Thymus (tissue), 14 donors: ENCODE measurements around the gene SLC4A2. TPM values are rescaled to one million over a fixed set of nuclear protein-coding genes. Genes with fewer than 3 reads are reported as not detected.
A peak's percentile ranks its signal among the peaks of the same experiment; 100 is the strongest.
"Not testable (repeated sequence)": the region's sequence is repeated elsewhere in the genome, so short reads cannot be mapped to it uniquely, and the experiment has no call there.

Source experiments
- DNase-seq, 9 donors: peaks; one replicate each; pipeline ENCODE4 v3.0.0-alpha.2; 2013; ENCODE audit warnings: low spot score in 9 of 9, low read depth in 6 of 9, missing footprints in 1 of 9
- H3K27ac ChIP-seq, 2 donors: one replicate each; pipeline ENCODE4 v1.5.1; 2013; ENCODE audit warnings: control low read depth in 1 of 2, low read depth in 1 of 2, low read length in 1 of 2, mild to moderate bottlenecking in 1 of 2, moderate library complexity in 1 of 2
- H3K27me3 ChIP-seq, 2 donors: one replicate each; pipeline ENCODE4 v1.5.1; 2013; ENCODE audit warnings: low read length in 1 of 2; ENCODE audit not compliant: control insufficient read depth in 2 of 2, insufficient read depth in 1 of 2
- H3K36me3 ChIP-seq, 2 donors: one replicate each; pipeline ENCODE4 v1.5.1; 2013; ENCODE audit warnings: low read length in 1 of 2, mild to moderate bottlenecking in 1 of 2, moderate library complexity in 1 of 2; ENCODE audit not compliant: control insufficient read depth in 2 of 2, insufficient read depth in 2 of 2
- H3K4me1 ChIP-seq, 2 donors: one replicate each; pipeline ENCODE4 v1.5.1; 2013; ENCODE audit warnings: low read length in 2 of 2; ENCODE audit not compliant: control insufficient read depth in 2 of 2, insufficient read depth in 2 of 2
- H3K4me3 ChIP-seq, 2 donors: one replicate each; pipeline ENCODE4 v1.5.1; 2013; ENCODE audit warnings: low read length in 2 of 2, control low read depth in 1 of 2, mild to moderate bottlenecking in 1 of 2
- H3K9me3 ChIP-seq, 2 donors: one replicate each; pipeline ENCODE4 v1.5.1; 2013; ENCODE audit warnings: low read length in 1 of 2, mild to moderate bottlenecking in 1 of 2; ENCODE audit not compliant: control insufficient read depth in 2 of 2, insufficient read depth in 1 of 2
- WGBS: extraction: QIAGEN DNeasy Blood & Tissue Kit; methylation state at CpG from one replicate; pipeline ENCODE4 v1.1.7; 2013; 5-methylcytosine and 5-hydroxymethylcytosine counted together
- long read RNA-seq, 10 donors: transcript quantifications; one replicate each; lab custom pipeline, GENCODE V29; 2026
- polyA plus RNA-seq: library from polyadenylated mRNA; stranded (reverse); fragments of 200-250 nt; gene quantifications from one replicate; pipeline ENCODE4 v1.2.3, GENCODE V29; 2013
- total RNA-seq: library from RNA; stranded (reverse); fragments of 120-200 nt; gene quantifications from one replicate; pipeline ENCODE4 v1.2.4, GENCODE V29; 2013
- donor health status: healthy.

The SLC4A2 gene, protein sequence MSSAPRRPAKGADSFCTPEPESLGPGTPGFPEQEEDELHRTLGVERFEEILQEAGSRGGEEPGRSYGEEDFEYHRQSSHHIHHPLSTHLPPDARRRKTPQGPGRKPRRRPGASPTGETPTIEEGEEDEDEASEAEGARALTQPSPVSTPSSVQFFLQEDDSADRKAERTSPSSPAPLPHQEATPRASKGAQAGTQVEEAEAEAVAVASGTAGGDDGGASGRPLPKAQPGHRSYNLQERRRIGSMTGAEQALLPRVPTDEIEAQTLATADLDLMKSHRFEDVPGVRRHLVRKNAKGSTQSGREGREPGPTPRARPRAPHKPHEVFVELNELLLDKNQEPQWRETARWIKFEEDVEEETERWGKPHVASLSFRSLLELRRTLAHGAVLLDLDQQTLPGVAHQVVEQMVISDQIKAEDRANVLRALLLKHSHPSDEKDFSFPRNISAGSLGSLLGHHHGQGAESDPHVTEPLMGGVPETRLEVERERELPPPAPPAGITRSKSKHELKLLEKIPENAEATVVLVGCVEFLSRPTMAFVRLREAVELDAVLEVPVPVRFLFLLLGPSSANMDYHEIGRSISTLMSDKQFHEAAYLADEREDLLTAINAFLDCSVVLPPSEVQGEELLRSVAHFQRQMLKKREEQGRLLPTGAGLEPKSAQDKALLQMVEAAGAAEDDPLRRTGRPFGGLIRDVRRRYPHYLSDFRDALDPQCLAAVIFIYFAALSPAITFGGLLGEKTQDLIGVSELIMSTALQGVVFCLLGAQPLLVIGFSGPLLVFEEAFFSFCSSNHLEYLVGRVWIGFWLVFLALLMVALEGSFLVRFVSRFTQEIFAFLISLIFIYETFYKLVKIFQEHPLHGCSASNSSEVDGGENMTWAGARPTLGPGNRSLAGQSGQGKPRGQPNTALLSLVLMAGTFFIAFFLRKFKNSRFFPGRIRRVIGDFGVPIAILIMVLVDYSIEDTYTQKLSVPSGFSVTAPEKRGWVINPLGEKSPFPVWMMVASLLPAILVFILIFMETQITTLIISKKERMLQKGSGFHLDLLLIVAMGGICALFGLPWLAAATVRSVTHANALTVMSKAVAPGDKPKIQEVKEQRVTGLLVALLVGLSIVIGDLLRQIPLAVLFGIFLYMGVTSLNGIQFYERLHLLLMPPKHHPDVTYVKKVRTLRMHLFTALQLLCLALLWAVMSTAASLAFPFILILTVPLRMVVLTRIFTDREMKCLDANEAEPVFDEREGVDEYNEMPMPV
- 22.9 TPM for total RNA-seq
- 89.5 TPM for polyA plus RNA-seq
- long read RNA-seq, donor 1 = 0 reads
- long read RNA-seq, donor 2 = 0 reads
- long read RNA-seq, donor 3, full-length matches to known transcripts = 4 of 4 reads
- long read RNA-seq, donor 3, partial matches to known transcripts = 0 of 4 reads
- long read RNA-seq, donor 3, other reads (novel, unspliced or antisense) = 0 of 4 reads
- long read RNA-seq, donor 4 = 0 reads
- long read RNA-seq, donor 5, full-length matches to known transcripts = 4 of 118 reads
- long read RNA-seq, donor 5, partial matches to known transcripts = 101 of 118 reads
- long read RNA-seq, donor 5, other reads (novel, unspliced or antisense) = 13 of 118 reads
- long read RNA-seq, donor 6, full-length matches to known transcripts = 7 of 7 reads
- long read RNA-seq, donor 6, partial matches to known transcripts = 0 of 7 reads
- long read RNA-seq, donor 6, other reads (novel, unspliced or antisense) = 0 of 7 reads
- long read RNA-seq, donor 7, partial matches to known transcripts = 0 of 1 reads
- long read RNA-seq, donor 7, other reads (novel, unspliced or antisense) = 0 of 1 reads
- long read RNA-seq, donor 8 = 0 reads
- long read RNA-seq, donor 9, full-length matches to known transcripts = 5 of 32 reads
- long read RNA-seq, donor 9, partial matches to known transcripts = 27 of 32 reads
- long read RNA-seq, donor 9, other reads (novel, unspliced or antisense) = 0 of 32 reads
- long read RNA-seq, donor 10, full-length matches to known transcripts = 2 of 7 reads
- long read RNA-seq, donor 10, partial matches to known transcripts = 0 of 7 reads
- long read RNA-seq, donor 10, other reads (novel, unspliced or antisense) = 5 of 7 reads

DNA sequence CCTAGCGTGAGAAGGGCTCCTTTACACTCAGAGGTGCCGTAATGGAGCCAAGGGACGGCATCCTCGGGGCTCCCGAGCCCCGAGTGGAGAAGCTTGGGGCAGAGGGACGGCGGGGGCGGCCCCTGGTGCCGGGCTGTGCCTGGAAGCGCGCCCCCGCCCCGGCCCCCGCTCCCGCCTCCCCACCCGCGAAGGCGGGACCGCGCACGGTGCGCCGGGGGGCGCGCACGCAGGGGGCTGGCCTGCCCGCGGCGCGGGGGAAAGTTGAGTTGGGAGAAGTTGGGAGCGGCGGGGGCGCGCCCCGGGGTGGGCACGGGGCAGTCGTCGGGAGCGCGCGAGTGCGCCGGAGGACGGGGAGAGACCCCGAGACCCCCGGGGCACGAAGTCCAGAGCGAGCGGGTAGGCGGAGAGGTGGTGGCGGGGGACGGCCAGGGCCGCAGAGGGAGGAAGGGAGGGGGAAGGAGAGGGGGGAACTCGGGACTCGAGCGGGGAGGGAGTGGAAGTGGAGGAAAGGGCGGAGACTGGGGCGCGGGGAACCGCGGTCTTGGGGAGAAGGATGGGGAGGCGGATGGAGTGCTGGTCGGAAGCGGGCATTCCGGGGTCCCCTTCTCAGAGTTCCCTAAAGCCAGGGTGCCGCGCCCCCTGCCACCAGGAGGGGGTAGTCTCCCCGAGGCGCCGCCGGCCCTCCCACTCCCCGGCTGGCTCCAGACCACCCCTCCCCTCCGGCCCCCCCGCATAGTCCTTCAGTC is at the start of gene SLC4A2:
TSS of gene SLC4A2 (plus strand) at position 223 of the 746 bp plus-strand sequence. CDS start 2,399 bp downstream, outside the sequence.
- peaks cover 8 to 20% of the 10 kb centered on the region in 2 donors for H3K36me3 ChIP-seq
- under 1% methylated on average over 75 of the region's 75 CpGs for WGBS
- H3K4me3 ChIP-seq = peak within 1 kb of the TSS; percentile 67 to 69
- H3K9me3 ChIP-seq = no peaks in the 10 kb centered on the region
- peaks cover 27 to 35% of the 10 kb centered on the region in 2 donors for H3K4me1 ChIP-seq
- H3K27ac ChIP-seq = peak within 1 kb of the TSS; percentile 90 to 95
- no peaks in the 10 kb centered on the region for H3K27me3 ChIP-seq
- DNase-seq = peak in 7 of 9 donors; percentile 18 to 86 (median 73)

DNA sequence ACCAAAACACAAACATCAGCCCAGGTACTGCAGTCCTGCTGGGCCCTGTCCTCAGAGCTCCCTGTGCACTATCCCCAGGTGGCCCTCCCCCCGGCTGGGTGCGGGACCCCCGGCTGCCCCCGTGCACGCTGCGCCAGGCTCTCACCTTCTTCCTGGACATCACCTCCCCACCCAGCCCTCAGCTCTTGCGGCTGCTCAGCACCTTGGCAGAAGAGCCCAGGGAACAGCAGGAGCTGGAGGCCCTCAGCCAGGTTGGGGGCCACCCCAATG is 49.4 kb upstream of the SLC4A2 start:
- Histone ChIP-seq H3K36me3 (no peaks in the 10 kb centered on the region), H3K27me3 (peaks cover 12 to 77% of the 10 kb centered on the region in 2 donors), H3K4me1 (peaks cover 5 to 60% of the 10 kb centered on the region in 2 donors), H3K4me3 (no peak overlapping the region), H3K27ac (no peak overlapping the region), H3K9me3 (peaks cover 0 to 16% of the 10 kb centered on the region in 2 donors)
- DNase-seq = no peak
- 65% methylated on average over 7 of the region's 7 CpGs for WGBS

DNA sequence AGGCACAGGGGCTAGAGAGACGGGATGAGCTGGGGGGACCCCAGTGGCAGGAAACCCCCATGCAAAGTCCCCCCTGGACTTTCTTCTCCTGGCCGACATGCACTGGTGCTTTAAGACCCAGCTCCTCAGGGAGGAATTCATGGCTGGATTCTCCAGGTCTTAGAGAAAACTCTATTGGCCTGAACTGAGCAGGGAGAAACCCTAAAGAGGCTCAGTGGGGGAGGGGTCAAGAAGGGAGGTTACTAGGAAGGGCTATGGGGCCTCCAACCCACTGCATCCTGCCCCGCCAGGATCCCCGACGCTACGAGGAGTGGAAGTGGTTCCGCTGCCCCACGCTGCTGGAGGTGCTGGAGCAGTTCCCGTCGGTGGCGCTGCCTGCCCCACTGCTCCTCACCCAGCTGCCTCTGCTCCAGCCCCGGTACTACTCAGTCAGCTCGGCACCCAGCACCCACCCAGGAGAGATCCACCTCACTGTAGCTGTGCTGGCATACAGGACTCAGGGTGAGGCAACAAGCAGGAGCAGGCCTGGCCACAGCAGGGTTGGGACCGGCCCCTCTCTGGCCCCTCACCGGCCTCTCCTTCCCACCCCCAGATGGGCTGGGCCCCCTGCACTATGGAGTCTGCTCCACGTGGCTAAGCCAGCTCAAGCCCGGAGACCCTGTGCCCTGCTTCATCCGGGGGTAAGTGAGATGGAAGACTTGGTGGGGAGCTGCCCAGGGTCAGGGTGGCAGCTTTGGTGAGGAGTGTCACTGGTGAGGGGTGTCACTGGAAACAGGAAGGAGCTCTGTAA is 48.9 kb upstream of the SLC4A2 start:
- H3K9me3 ChIP-seq = peaks cover 0 to 16% of the 10 kb centered on the region in 2 donors
- no peak for DNase-seq
- H3K27me3 ChIP-seq = peaks cover 12 to 77% of the 10 kb centered on the region in 2 donors
- no peaks in the 10 kb centered on the region for H3K36me3 ChIP-seq
- 40% methylated on average over 18 of the region's 18 CpGs for WGBS
- H3K4me3 ChIP-seq = no peak overlapping the region
- no peak overlapping the region for H3K27ac ChIP-seq
- H3K4me1 ChIP-seq = peaks cover 5 to 64% of the 10 kb centered on the region in 2 donors

DNA sequence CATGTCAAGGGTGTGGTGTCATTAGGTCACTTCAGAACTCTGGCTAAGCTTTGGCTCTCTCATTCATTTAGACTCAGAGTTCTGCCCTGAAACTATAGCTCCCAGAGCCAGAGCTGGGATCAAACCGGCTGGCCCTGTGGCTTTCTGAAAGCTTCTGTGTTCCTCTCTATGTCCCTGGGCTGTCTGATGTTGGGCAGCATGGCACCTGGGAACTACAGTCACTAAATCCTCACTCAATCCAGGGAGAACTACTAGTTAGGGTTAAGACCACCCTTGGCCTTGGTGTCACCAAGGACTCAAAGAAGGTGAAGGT is 48.3 kb upstream of the SLC4A2 start:
- H3K36me3 ChIP-seq = no peaks in the 10 kb centered on the region
- peaks cover 12 to 81% of the 10 kb centered on the region in 2 donors for H3K27me3 ChIP-seq
- peaks cover 0 to 16% of the 10 kb centered on the region in 2 donors for H3K9me3 ChIP-seq
- no peak overlapping the region for H3K4me3 ChIP-seq
- peaks cover 5 to 64% of the 10 kb centered on the region in 2 donors for H3K4me1 ChIP-seq
- 82% methylated on average over 1 of the region's 1 CpG for WGBS
- DNase-seq = no peak
- no peak overlapping the region for H3K27ac ChIP-seq

DNA sequence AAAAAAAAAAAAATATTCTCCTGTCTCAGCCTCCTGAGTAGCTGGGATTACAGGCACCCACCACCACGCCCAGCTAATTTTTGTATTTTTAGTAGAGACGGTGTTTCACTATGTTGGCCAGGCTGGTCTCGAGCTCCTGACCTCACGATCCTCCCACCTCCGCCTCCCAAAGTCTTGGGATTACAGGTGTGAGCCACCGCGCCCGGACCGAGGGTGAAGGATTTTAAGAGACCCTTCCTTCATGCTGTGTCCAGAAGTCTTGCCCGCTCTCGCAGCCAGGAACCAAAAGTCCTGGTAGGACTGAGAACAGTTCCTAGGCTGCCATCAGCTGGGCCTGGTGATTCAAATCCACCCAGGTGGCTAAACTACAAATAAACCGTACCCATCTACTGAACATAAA is 47.8 kb upstream of the SLC4A2 start:
- peaks cover 0 to 16% of the 10 kb centered on the region in 2 donors for H3K9me3 ChIP-seq
- peaks cover 5 to 65% of the 10 kb centered on the region in 2 donors for H3K4me1 ChIP-seq
- H3K36me3 ChIP-seq, H3K4me3 ChIP-seq, H3K27ac ChIP-seq, DNase-seq: not testable (repeated sequence)
- WGBS = 87% methylated on average over 12 of the region's 12 CpGs
- peaks cover 12 to 81% of the 10 kb centered on the region in 2 donors for H3K27me3 ChIP-seq

DNA sequence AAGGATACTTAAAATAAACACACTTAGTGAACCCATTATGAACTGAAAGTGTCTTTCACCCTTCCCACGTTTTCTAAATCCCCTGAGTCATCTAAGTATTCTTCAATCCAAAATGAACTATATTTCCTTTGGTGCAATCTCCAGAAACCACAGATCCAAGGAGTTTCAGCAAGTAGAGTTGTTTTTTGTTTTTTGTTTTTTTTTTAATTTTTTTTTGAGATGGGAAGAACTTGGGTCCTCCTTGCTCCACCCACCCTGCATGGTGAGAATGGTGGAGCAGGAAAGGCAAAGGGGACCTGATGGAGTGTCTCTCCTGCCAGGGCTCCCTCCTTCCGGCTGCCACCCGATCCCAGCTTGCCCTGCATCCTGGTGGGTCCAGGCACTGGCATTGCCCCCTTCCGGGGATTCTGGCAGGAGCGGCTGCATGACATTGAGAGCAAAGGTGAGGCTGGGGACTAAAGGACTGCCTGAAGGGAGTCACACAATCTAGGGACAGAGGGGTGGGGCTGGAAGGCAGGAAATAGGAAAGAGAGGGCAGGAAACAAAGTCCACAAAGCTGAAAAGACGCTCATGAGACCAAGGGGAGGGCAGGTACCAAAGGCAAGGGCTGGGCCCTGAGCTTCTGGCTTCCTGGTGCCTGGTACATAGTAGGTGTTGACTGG is 47.2 kb upstream of the SLC4A2 start:
- no peak overlapping the region for H3K4me3 ChIP-seq
- 89% methylated on average over 6 of the region's 6 CpGs for WGBS
- no peak overlapping the region for H3K27ac ChIP-seq

DNA sequence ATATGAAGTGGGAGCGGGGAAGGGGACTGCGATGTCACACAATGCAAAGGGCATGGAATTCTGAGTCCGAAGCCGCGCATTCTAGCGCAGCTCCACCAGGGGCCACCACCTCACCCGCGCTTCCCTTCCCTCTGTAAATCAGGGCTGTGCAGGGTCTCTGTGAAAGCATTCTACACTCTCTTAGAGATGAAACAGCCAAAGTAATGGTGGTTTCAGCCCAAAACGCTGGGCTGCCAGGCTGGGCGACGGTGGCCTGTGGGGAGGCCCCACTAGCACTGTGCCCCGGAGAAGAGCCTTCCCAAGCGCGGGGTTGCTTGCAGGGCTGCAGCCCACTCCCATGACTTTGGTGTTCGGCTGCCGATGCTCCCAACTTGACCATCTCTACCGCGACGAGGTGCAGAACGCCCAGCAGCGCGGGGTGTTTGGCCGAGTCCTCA is 46.5 kb upstream of the SLC4A2 start:
- H3K9me3 ChIP-seq = peaks cover 0 to 16% of the 10 kb centered on the region in 2 donors
- H3K27me3 ChIP-seq = peaks cover 12 to 83% of the 10 kb centered on the region in 2 donors
- peaks cover 2 to 71% of the 10 kb centered on the region in 2 donors for H3K4me1 ChIP-seq
- WGBS = 31% methylated on average over 23 of the region's 23 CpGs
- no peak overlapping the region for H3K4me3 ChIP-seq
- H3K27ac ChIP-seq = no peak overlapping the region
- no peaks in the 10 kb centered on the region for H3K36me3 ChIP-seq
- peak in 1 of 9 donors; percentile 63 for DNase-seq

More for the DNA sequence above, 47.2 kb upstream of the SLC4A2 start:
- Histone ChIP-seq H3K9me3 (peaks cover 0 to 16% of the 10 kb centered on the region in 2 donors), H3K36me3 (no peaks in the 10 kb centered on the region), H3K4me1 (peaks cover 5 to 71% of the 10 kb centered on the region in 2 donors), H3K27me3 (peaks cover 12 to 82% of the 10 kb centered on the region in 2 donors)
- DNase-seq = no peak
